ACC112 (cell line): ENCODE results near the gene NR6A1.
"Not testable (repeated sequence)": the region's sequence is repeated elsewhere in the genome, so short reads cannot be mapped to it uniquely, and the experiment has no call there.

Experiments
- H2AFZ ChIP-seq: fragments of 200-600 bp; sonication (generic); one replicate; pipeline ENCODE4 v1.6.0; 2017; ENCODE audit warnings: antibody characterized with exemption, low read length; ENCODE audit not compliant: unreplicated experiment
- H3K27ac ChIP-seq: fragments of 200-600 bp; sonication (generic); 2 replicates; pipeline ENCODE4 v1.5.1; 2014; ENCODE audit warnings: low read depth, mild to moderate bottlenecking, antibody characterized with exemption, low read length, moderate library complexity
- H3K27me3 ChIP-seq: fragments of 200-600 bp; sonication (generic); 2 replicates; pipeline ENCODE4 v1.6.1; 2014; ENCODE audit warnings: mild to moderate bottlenecking, antibody characterized with exemption, low read length, moderate library complexity, mixed read lengths; ENCODE audit not compliant: insufficient read depth
- H3K36me3 ChIP-seq: fragments of 200-600 bp; sonication (generic); 2 replicates; pipeline ENCODE4 v1.6.1; 2016; ENCODE audit warnings: mild to moderate bottlenecking, antibody characterized with exemption, low read length, moderate library complexity, mixed read lengths; ENCODE audit not compliant: insufficient read depth
- H3K4me1 ChIP-seq: fragments of 200-600 bp; sonication (generic); one replicate; pipeline ENCODE4 v1.6.1; 2016; ENCODE audit warnings: low read length, mixed read lengths; ENCODE audit not compliant: insufficient read depth, unreplicated experiment, control insufficient read depth
- H3K4me3 ChIP-seq: fragments of 200-600 bp; sonication (generic); 2 replicates; pipeline ENCODE4 v1.5.1; 2014; ENCODE audit warnings: mild to moderate bottlenecking, low read depth, low read length
- H3K79me2 ChIP-seq: fragments of 200-600 bp; sonication (generic); one replicate; pipeline ENCODE4 v1.6.0; 2016; ENCODE audit warnings: low read length; ENCODE audit not compliant: control insufficient read depth, unreplicated experiment, insufficient read depth

The NR6A1 gene

GRCh38 chr9:124741662-124742061 lies 29.4 kb downstream of the NR6A1 start:
- Histone ChIP-seq H3K27ac (no peak overlapping the region), H3K4me3 (no peak overlapping the region), H3K27me3 (no peaks in the 10 kb centered on the region), H3K79me2 (no peaks in the 10 kb centered on the region), H3K36me3 (no peaks in the 10 kb centered on the region), H3K4me1 (no peaks in the 10 kb centered on the region), H2AFZ (no peak overlapping the region)

DNA sequence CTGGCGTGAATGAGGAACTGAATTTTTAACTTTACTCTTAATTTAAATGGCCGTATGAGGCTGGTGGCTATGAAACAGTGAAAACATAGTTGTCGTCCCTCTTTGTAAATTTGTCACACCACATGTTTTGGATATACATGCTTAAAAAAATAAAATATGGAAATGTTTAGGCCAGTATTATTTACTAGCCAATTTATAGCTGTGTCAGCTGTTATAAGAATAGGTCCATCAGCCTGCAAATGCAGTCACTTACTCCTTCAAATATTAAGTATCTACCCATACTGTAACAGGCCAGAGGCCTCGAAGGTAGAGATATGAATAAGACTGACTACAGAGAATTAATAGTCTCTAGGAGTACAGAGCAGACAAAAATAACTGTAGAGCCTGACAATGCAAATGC lies 30.0 kb downstream of the NR6A1 start:
- Histone ChIP-seq H3K27ac (no peak overlapping the region), H3K36me3 (no peaks in the 10 kb centered on the region), H3K4me1 (no peaks in the 10 kb centered on the region), H3K4me3 (no peak overlapping the region), H2AFZ (no peak overlapping the region), H3K79me2 (no peaks in the 10 kb centered on the region), H3K27me3 (no peaks in the 10 kb centered on the region)

- H3K36me3 ChIP-seq: no peaks in the 10 kb centered on the region
- no peaks in the 10 kb centered on the region for H3K79me2 ChIP-seq
- no peak overlapping the region for H3K4me3 ChIP-seq
- H3K27ac ChIP-seq: no peak overlapping the region
- H3K27me3 ChIP-seq: no peaks in the 10 kb centered on the region
- no peak overlapping the region for H2AFZ ChIP-seq
- peaks cover 11% of the 10 kb centered on the region for H3K4me1 ChIP-seq
Observed at GRCh38 chr9:124739360-124739759, 31.8 kb downstream of the NR6A1 start.

DNA sequence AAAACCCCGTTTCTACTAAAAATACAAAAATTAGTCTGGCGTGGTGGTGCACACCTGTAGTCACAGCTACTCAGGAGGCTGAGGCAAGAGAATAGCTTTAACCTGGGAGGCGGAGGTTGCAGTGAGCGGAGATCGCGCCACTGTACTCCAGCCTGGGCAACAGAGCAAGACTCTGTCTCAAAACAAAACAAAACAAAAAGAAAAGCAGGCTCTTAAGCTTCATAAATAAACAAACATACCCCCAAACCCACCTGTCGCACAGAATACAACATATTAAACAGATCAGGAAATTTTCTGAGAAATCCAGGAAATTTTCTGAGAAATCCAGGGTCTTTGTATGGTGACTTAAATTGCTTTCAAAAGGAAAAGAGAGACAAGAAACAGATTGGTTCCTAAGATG lies 33.0 kb downstream of the NR6A1 start:
- H3K4me3 ChIP-seq, H2AFZ ChIP-seq, H3K27me3 ChIP-seq, H3K36me3 ChIP-seq, H3K27ac ChIP-seq, H3K79me2 ChIP-seq: not testable (repeated sequence)
- H3K4me1 ChIP-seq: peaks cover 11% of the 10 kb centered on the region

DNA sequence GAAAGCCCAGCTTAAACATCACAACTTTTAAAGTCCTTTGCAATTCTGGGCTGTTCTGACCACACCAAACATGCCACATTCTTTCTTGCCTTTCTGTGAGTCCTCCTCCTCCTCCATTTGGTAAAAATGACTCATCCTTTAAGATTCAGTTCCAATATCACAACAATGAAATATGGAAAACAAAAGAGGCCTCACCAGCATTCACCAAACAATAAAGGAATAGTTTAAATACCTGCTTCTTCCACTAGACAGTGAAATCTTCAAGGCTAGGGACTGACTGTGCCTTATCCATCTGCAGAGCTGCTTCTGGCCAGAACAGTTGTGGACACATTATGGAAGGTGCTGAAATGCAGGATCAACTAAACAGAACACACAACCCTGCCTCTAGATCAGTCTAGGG lies 36.0 kb downstream of the NR6A1 start:
- Histone ChIP-seq H3K36me3 (no peaks in the 10 kb centered on the region), H3K27ac (no peak overlapping the region), H2AFZ (no peak overlapping the region), H3K79me2 (no peaks in the 10 kb centered on the region), H3K27me3 (no peaks in the 10 kb centered on the region), H3K4me3 (no peak overlapping the region), H3K4me1 (peaks cover 11% of the 10 kb centered on the region)

GRCh38 chr9:124734741-124735083 lies 36.4 kb downstream of the NR6A1 start:
- not testable (repeated sequence) for H3K79me2 ChIP-seq, H2AFZ ChIP-seq, H3K4me3 ChIP-seq, H3K36me3 ChIP-seq, H3K27me3 ChIP-seq, H3K27ac ChIP-seq
- peaks cover 11% of the 10 kb centered on the region for H3K4me1 ChIP-seq

DNA sequence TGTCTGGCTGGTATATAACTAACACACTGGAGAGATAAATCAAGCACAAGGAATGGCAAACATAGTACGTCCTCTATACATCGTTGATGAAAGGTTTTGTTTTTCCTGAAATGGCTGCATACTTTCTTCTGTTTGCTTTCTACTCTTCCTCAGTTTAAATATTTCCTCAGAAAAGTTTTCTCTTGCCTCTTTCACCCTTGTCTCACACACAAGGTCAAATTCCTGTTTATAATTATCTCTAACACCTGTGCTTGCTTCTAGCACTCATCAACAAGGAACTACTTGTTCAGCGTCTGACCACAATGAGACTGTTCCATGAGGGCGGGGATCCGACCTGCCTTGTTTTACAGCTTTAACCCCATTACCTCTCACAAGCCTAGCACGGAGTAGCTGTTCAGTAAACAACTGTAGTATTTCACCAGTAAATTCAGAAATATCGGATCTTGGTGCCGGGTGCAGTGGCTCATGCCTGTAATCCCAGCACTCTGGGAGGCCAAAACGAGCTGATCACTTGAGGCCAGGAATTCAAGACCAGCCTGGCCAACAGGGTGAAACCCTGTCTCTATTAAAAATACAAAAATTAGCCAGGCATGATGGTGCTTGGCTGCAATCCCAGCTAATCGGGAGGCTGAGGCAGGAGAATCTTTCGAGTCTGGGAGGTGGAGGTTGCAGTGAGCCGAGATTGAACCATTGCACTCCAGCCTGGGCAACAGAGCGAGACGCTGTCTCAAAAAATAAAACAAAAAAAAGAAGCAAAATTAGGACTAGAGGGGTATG lies 37.0 kb downstream of the NR6A1 start:
- peaks cover 11% of the 10 kb centered on the region for H3K4me1 ChIP-seq
- no peak overlapping the region for H2AFZ ChIP-seq
- no peaks in the 10 kb centered on the region for H3K79me2 ChIP-seq
- no peaks in the 10 kb centered on the region for H3K36me3 ChIP-seq
- no peak overlapping the region for H3K4me3 ChIP-seq
- no peaks in the 10 kb centered on the region for H3K27me3 ChIP-seq
- no peak overlapping the region for H3K27ac ChIP-seq

GRCh38 chr9:124730772-124731171 lies 40.3 kb downstream of the NR6A1 start:
- Histone ChIP-seq H2AFZ (no peak overlapping the region), H3K27ac (no peak overlapping the region), H3K79me2 (no peaks in the 10 kb centered on the region), H3K27me3 (no peaks in the 10 kb centered on the region), H3K4me3 (no peak overlapping the region), H3K36me3 (no peaks in the 10 kb centered on the region), H3K4me1 (peaks cover 11% of the 10 kb centered on the region)

DNA sequence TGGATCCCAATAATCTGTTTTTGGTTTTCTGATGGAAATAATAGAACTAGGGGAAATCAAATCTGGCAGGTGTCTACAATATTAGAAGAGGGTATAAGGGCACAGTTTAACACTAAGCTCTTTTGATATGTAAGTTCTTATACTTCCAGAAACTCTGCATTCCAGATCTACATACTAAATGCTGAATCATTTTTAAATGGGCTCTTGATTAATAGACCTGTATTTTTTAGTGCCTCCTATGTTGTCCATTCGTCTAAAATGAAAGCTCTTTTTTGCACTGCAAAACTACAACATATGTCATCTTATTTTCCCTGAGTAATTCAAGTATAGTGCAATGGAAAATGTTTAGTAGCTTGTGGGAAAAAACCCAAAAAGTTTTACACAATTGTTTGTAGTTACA lies 44.2 kb downstream of the NR6A1 start:
- no peaks in the 10 kb centered on the region for H3K36me3 ChIP-seq
- H3K27me3 ChIP-seq: no peaks in the 10 kb centered on the region
- H3K27ac ChIP-seq: no peak overlapping the region

GRCh38 chr9:124725068-124725452 lies 46.1 kb downstream of the NR6A1 start:
- Histone ChIP-seq H3K4me3 (no peak overlapping the region), H3K4me1 (peaks cover 5% of the 10 kb centered on the region), H3K36me3 (no peaks in the 10 kb centered on the region), H2AFZ (no peak overlapping the region), H3K27me3 (no peaks in the 10 kb centered on the region), H3K27ac (no peak overlapping the region), H3K79me2 (no peaks in the 10 kb centered on the region)

More for the DNA sequence above, 44.2 kb downstream of the NR6A1 start:
- Histone ChIP-seq H3K4me3 (no peak overlapping the region), H2AFZ (no peak overlapping the region), H3K4me1 (peaks cover 5% of the 10 kb centered on the region), H3K79me2 (no peaks in the 10 kb centered on the region)

GRCh38 chr9:124724415-124725067 lies 46.6 kb downstream of the NR6A1 start:
- no peak overlapping the region for H3K27ac ChIP-seq
- no peaks in the 10 kb centered on the region for H3K36me3 ChIP-seq
- H3K4me3 ChIP-seq: no peak overlapping the region
- H2AFZ ChIP-seq: no peak overlapping the region
- H3K27me3 ChIP-seq: no peaks in the 10 kb centered on the region
- H3K4me1 ChIP-seq: peaks cover 5% of the 10 kb centered on the region
- no peaks in the 10 kb centered on the region for H3K79me2 ChIP-seq
